Body of pancreas (tissue), 4 donors: ENCODE measurements around the gene SLCO3A1.

Source experiments
- CTCF ChIP-seq, 7 experiments: fragments of 450-650 bp in 4 of 7; fragments of 200-600 bp in 3 of 7; sonication (generic) in 3 of 7; IDR thresholded peaks; one replicate each; pipeline ENCODE4 v1.5.1; 2016 to 2019; ENCODE audit warnings: antibody characterized with exemption in 7 of 7
- POLR2A ChIP-seq, 3 donors: fragments of 450-650 bp; IDR thresholded peaks; one replicate each; pipeline ENCODE4 v1.6.1; 2016; ENCODE audit warnings: antibody characterized with exemption in 3 of 3, mild to moderate bottlenecking in 2 of 3

GRCh38 chr15:92109191-92109873 lies 255.8 kb downstream of the SLCO3A1 start:
- TF ChIP-seq CTCF (IDR thresholded peaks at IDR 0.05) (no peak), POLR2A (IDR thresholded peaks at IDR 0.05) (no peak)
